ENCODE results near the gene DARS2. TPM values are rescaled to one million over a fixed set of nuclear protein-coding genes. Genes with fewer than 3 reads are reported as not detected.

Gene DARS2
- total RNA-seq, 1 experiment from 2014 or later = 35.0 TPM

GRCh38 chr1:173903827-173904531 lies 79.5 kb downstream of the DARS2 start:
- no peaks in the 10 kb centered on the region for H3K23me2 ChIP-seq (ENCODE audit: insufficient read length, low read depth, low read length, poor library complexity, severe bottlenecking)
- TF ChIP-seq CTCF (conservative IDR thresholded peaks at IDR 0.05) = no peak
- no peak overlapping the region for H2BK120ac ChIP-seq (ENCODE audit: low read depth, low read length, poor library complexity, severe bottlenecking)
- H2AK5ac ChIP-seq (ENCODE audit: insufficient read length, low read length) = no peak overlapping the region
- no peak overlapping the region for H4K5ac ChIP-seq (ENCODE audit: insufficient read length, low read depth, low read length)
- H3K36me3 Mint-ChIP-seq (ENCODE audit: insufficient read depth in 1 of 3, low read depth in 3 of 3) = peaks cover 0 to 4% (median 2%) of the 10 kb centered on the region in 3 experiments; a peak in 3 of 7 replicates
- no peaks in the 10 kb centered on the region for H3K27me3 ChIP-seq (ENCODE audit: insufficient read depth, low read length)
- H3K27ac ChIP-seq (ENCODE audit: insufficient read length, low read depth, low read length) = no peak overlapping the region
- no peak overlapping the region for H3K4me2 ChIP-seq (ENCODE audit: insufficient read depth, insufficient read length, low read length)
- H3K79me1 ChIP-seq (ENCODE audit: insufficient read depth, low read depth, low read length, poor library complexity, severe bottlenecking) = no peaks in the 10 kb centered on the region
- peaks cover 19 to 31% of the 10 kb centered on the region in 2 experiments for H3K4me1 Mint-ChIP-seq
- no peak overlapping the region for H4K8ac ChIP-seq (replicated peaks; ENCODE audit: insufficient read length, low read depth, low read length)
- H4K91ac ChIP-seq (ENCODE audit: insufficient read length, low read depth, low read length) = no peak overlapping the region
- no peaks in the 10 kb centered on the region for H3K9me3 ChIP-seq (ENCODE audit: control insufficient read depth, low read depth, low read length)
- peak overlapping the region in 1 of 3 experiments; percentile 19; a peak in 1 of 7 replicates for H3K27ac Mint-ChIP-seq
- no peak overlapping the region for H3K18ac ChIP-seq (ENCODE audit: insufficient read length, low read depth, low read length)
- no peak overlapping the region for H2BK20ac ChIP-seq (ENCODE audit: low read depth, low read length, poor library complexity, severe bottlenecking)
- no peak overlapping the region for H2AFZ ChIP-seq (ENCODE audit: low read length)
- H4K20me1 ChIP-seq (ENCODE audit: control insufficient read depth, insufficient read depth, insufficient read length) = no peaks in the 10 kb centered on the region
- H3K4me1 ChIP-seq (ENCODE audit: insufficient read depth, low read length) = peaks cover 4% of the 10 kb centered on the region; the same call in 1 of the 2 replicates
- no peaks in the 10 kb centered on the region for H3K9me3 Mint-ChIP-seq
- no peak overlapping the region for H3T11ph ChIP-seq (ENCODE audit: low read length)
- no peak for DNase-seq
- H3K79me2 ChIP-seq (ENCODE audit: insufficient read depth, low read length) = no peaks in the 10 kb centered on the region
- no peak overlapping the region for H2BK12ac ChIP-seq (ENCODE audit: insufficient read length, low read depth, low read length)
- no peak overlapping the region for H3K14ac ChIP-seq (ENCODE audit: insufficient read depth, low read length)
- WGBS (ENCODE audit: extremely low coverage, insufficient read length, low lambda C conversion rate) = no CpG with 5 or more reads among the region's 6 CpGs
- H3K27me3 Mint-ChIP-seq (ENCODE audit: low read depth) = no peaks in the 10 kb centered on the region
- no peak overlapping the region for H3K4me3 Mint-ChIP-seq
- H2BK15ac ChIP-seq (ENCODE audit: low read depth, low read length) = no peak overlapping the region
- H3K9ac ChIP-seq (ENCODE audit: extremely low read depth, insufficient read length, low read length) = no peak overlapping the region
- no peak overlapping the region for H2BK5ac ChIP-seq (ENCODE audit: insufficient read length, low read length)
- H3K4ac ChIP-seq (ENCODE audit: low read depth, low read length) = no peak overlapping the region
- no peak overlapping the region for H3K56ac ChIP-seq (ENCODE audit: insufficient read length, low read depth, low read length)
- no peak overlapping the region for H3K23ac ChIP-seq (ENCODE audit: insufficient read length, low read depth, low read length)

Other genes starting within 250 kb of the DARS2 start
- gene SLC9C2, start 221.6 kb upstream of the DARS2 start, total RNA-seq (2021) = not detected in 2 replicates
- gene TEX50, start 189.3 kb upstream of the DARS2 start, total RNA-seq (2021) = not detected in 2 replicates
- 0.31 and 0.44 TPM in 2 replicates for gene ANKRD45, start 154.8 kb upstream of the DARS2 start, total RNA-seq (2021)
- 12.2 and 13.4 TPM in 2 replicates for gene KLHL20, start 109.7 kb upstream of the DARS2 start, total RNA-seq (2021)
- gene CENPL, start 210 bp downstream of the DARS2 start, total RNA-seq (2021) = 14.4 and 16.9 TPM in 2 replicates
- 677 and 690 TPM in 2 replicates for gene GAS5, start 43.3 kb downstream of the DARS2 start, total RNA-seq (2021)
- 10.6 and 12.0 TPM in 2 replicates for gene ZBTB37, start 43.7 kb downstream of the DARS2 start, total RNA-seq (2021)
- gene SERPINC1, start 92.7 kb downstream of the DARS2 start, total RNA-seq (2021) = not detected in 2 replicates
- gene RC3H1, start 197.7 kb downstream of the DARS2 start, total RNA-seq (2021) = 33.3 and 36.1 TPM in 2 replicates